ENCODE results near the gene RSRC1. TPM values are rescaled to one million over a fixed set of nuclear protein-coding genes. Genes with fewer than 3 reads are reported as not detected.

RSRC1 gene
- total and polyA plus RNA-seq, 2 of the 8 experiments (the other 6 are each of a cell fraction or from before 2014, with no cell fraction given) = 2.0 to 27.9 TPM

- no peak overlapping the region for H2BK15ac ChIP-seq (ENCODE audit: low read length)
- TF ChIP-seq RAD21 (IDR thresholded peaks at IDR 0.05 in 1 of 2, conservative IDR thresholded peaks at IDR 0.05 in 1 of 2; ENCODE audit: low read depth in 2 of 2, low read length in 2 of 2) (no peak), TAF1 (IDR thresholded peaks at IDR 0.05; ENCODE audit: low read depth, low read length) (no peak), FOSL1 (IDR thresholded peaks at IDR 0.05; ENCODE audit: insufficient read depth, low read depth, low read length) (no peak), GTF2F1 (IDR thresholded peaks at IDR 0.05; ENCODE audit: borderline replicate concordance, low read depth, low read length) (no peak), ASH2L (IDR thresholded peaks at IDR 0.05; ENCODE audit: low read length) (no peak), JUND (IDR thresholded peaks at IDR 0.05; ENCODE audit: low read length) (no peak), JUN (IDR thresholded peaks at IDR 0.05; ENCODE audit: low read depth, low read length) (no peak), POLR2AphosphoS5 (IDR thresholded peaks at IDR 0.05; ENCODE audit: low read depth, low read length) (no peak), TAF7 (optimal IDR thresholded peaks at IDR 0.05; ENCODE audit: borderline replicate concordance, low read depth, low read length) (no peak)
Measured at GRCh38 chr3:158471639-158472294, 361.9 kb downstream of the RSRC1 start.

More at GRCh38 chr3:158471639-158472294, 361.9 kb downstream of the RSRC1 start:
- Histone ChIP-seq H3K4me3 (ENCODE audit: extremely low read depth in 1 of 4, insufficient read depth in 2 of 4, low read depth in 3 of 4, low read length in 4 of 4) (no peak overlapping the region), H2BK5ac (ENCODE audit: low read depth, low read length) (no peak overlapping the region), H3K27me3 (replicated peaks in 1 of 4; ENCODE audit: control insufficient read depth in 3 of 4, extremely low read depth in 1 of 4, insufficient read depth in 3 of 4, low read length in 3 of 4) (no peaks in the 10 kb centered on the region), H3K36me3 (ENCODE audit: control insufficient read depth in 2 of 4, insufficient read depth in 4 of 4, low read length in 3 of 4) (no peaks in the 10 kb centered on the region), H3K79me1 (ENCODE audit: low read depth, low read length) (no peaks in the 10 kb centered on the region), H2BK120ac (replicated peaks; ENCODE audit: low read depth, low read length) (no peak overlapping the region), H4K91ac (replicated peaks; ENCODE audit: insufficient read length, low read length) (no peak overlapping the region), H3K9me3 (ENCODE audit: insufficient read depth in 2 of 2, low read depth in 1 of 2, low read length in 1 of 2) (no peaks in the 10 kb centered on the region), H2AK5ac (ENCODE audit: low read depth, low read length) (no peak overlapping the region), H3K18ac (ENCODE audit: extremely low read depth, low read length) (no peak overlapping the region), H3K27ac (ENCODE audit: low read depth, low read length) (no peak overlapping the region), H4K5ac (ENCODE audit: insufficient read length, low read depth, low read length) (no peak overlapping the region), H3K14ac (ENCODE audit: insufficient read length) (no peak overlapping the region), H3K23ac (ENCODE audit: insufficient read length) (no peak overlapping the region), H3K79me2 (ENCODE audit: control insufficient read depth in 1 of 2, insufficient read depth in 2 of 2, low read length in 2 of 2) (no peaks in the 10 kb centered on the region), H2BK12ac (ENCODE audit: low read depth, low read length) (no peak overlapping the region), H3K56ac (replicated peaks; ENCODE audit: insufficient read length, low read depth, low read length) (no peak overlapping the region), H2BK20ac (ENCODE audit: low read length) (no peak overlapping the region), H4K8ac (ENCODE audit: extremely low read depth, insufficient read depth, low read length) (no peak overlapping the region), H4K20me1 (replicated peaks in 1 of 2; ENCODE audit: control insufficient read depth in 1 of 2, insufficient read depth in 2 of 2, low read length in 2 of 2) (no peaks in the 10 kb centered on the region), H3K4me2 (ENCODE audit: insufficient read depth in 1 of 2, low read depth in 2 of 2, low read length in 2 of 2) (no peak overlapping the region), H3K4ac (replicated peaks; ENCODE audit: insufficient read length, low read depth, low read length) (no peak overlapping the region), H3K23me2 (ENCODE audit: low read depth, low read length) (no peaks in the 10 kb centered on the region), H2AFZ (ENCODE audit: low read length) (no peak overlapping the region), H3K9ac (replicated peaks in 1 of 4; ENCODE audit: extremely low read depth in 1 of 4, low read depth in 3 of 4, low read length in 3 of 4) (no peak overlapping the region), H3K4me1 (replicated peaks in 1 of 4; ENCODE audit: control insufficient read depth in 3 of 4, insufficient read depth in 4 of 4, low read length in 3 of 4) (no peaks in the 10 kb centered on the region)
- CTCF ChIA-PET (ENCODE audit: partially characterized antibody) = no interaction called here
- 89% methylated on average over 3 of the region's 3 CpGs; no CpG with 5 or more reads in 1 of the 2 experiments for WGBS, 2 experiments (ENCODE audit: extremely low coverage in 1 of 2, insufficient coverage in 1 of 2, insufficient read length in 1 of 2, insufficient replicate concordance in 2 of 2, low coverage in 1 of 2, low lambda C conversion rate in 2 of 2, missing lambda C conversion rate in 1 of 2)
- no peak for FAIRE-seq
- no peak for DNase-seq (ENCODE audit: low read depth in 1 of 2, low spot score in 2 of 2)
- POLR2A ChIA-PET (ENCODE audit: partially characterized antibody) = no interaction called here

Measured in H1 (cell line).